IPS DF 4.7 (cell line): Measurements from ENCODE around the gene FAM200B.
"Not testable (repeated sequence)": the region's sequence is repeated elsewhere in the genome, so short reads cannot be mapped to it uniquely, and the experiment has no call there.

ENCODE experiments used
- DNase-seq: peaks from one replicate; pipeline ENCODE4 v3.0.0-alpha.2; 2013; ENCODE audit warnings: low spot score; ENCODE audit errors: extremely low read depth

FAM200B gene

DNA sequence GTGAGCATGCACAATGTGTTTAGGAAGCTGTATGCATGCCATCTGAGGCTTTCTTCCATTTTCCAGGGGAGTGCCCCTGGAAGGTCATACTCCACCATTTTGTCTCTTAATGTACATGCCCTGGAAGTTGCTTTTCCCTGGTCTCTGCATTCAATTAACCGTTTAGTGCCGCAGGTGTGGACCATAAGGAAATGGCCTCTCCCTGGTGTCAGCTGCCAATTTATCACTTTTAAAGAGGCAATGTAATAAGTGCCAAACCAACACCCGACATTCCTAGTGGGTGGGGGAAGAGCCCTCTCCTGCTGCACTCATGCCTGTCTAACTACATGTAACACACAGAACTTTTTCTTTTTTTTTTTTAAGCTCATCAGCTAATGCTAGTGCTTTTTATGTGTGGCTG lies 14.1 kb downstream of the FAM200B start:
- no peak for DNase-seq

DNA sequence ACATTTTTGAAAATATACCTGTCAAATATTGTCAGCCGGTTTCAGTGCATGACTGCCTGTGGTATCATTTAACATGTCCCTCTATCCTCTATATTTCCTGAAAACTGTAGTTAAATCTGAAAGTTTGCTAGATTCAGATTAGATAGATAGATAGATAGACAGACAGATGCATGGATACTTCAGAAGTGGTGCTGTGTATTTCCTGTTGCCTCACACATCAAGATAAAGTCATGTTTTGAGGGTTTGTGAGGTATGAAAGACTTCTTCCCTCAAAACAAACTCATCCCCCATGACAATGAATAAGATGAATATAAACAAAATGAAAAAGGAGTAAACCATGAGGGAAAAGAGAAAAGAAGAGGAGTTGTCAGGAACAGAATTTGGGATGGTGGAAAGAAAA lies 15.2 kb downstream of the FAM200B start:
- no peak for DNase-seq

DNA sequence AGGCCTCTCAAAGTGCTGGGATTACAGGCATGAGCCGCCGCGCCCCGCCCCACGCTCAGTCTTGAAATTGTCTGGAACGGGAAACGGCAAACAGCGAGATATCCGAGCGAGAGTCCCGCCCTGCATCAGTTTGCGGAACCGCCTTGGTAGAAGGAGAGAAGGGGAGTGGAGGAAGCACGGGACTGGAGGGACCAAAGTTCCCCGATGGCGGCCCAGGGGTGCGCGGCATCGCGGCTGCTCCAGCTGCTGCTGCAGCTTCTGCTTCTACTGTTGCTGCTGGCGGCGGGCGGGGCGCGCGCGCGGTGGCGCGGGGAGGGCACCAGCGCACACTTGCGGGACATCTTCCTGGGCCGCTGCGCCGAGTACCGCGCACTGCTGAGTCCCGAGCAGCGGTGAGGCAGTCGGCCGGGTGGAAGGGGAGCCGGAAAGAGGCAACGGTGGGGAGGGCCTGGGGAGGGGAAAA lies 21.3 kb downstream of the FAM200B start, which contains the start of gene BST1:
Gene BST1 (plus strand): TSS at position 125 of the 463 bp plus-strand sequence. CDS start 80 bp downstream, at position 205.
- DNase-seq = no peak

DNA sequence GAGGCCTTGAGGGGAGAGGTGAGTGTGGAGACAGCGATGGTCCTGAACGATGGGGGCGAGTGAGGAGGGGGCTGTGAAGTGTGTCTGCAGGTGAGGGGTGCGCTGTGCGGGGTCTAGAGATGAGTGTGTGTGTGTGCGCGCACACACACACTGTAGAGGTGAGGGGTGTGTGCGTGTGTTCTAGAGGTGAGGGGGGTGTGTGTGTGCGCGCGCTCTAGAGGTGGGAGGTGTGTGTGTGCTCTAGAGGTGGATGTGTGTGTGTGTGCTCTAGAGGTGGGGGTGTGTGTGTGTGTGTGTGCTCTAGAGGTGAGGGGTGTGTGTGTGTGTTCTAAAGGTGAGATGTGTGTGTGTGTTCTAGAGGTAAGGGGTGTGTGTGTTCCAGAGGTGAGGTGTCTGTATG lies 21.8 kb downstream of the FAM200B start:
- DNase-seq = no peak

DNA sequence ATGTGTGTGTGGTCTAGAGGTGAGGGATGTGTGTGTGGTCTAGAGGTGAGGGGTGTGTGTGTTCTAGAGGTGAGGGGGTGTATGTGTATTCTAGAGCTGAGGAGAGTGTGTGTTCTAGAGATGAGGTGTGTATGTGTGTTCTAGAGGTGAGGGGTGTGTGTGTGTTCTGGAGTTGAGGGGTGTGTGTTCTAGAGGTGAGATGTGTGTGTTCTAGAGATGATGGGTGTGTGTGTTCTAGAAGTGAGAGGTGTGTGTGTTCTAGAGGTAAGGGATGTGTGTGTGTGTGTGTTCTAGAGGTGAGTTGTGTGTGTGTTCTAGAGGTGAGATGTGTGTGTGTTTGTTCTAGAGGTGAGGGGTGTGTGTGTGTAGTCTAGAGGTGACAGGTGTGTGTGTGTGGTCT lies 22.5 kb downstream of the FAM200B start:
- no peak for DNase-seq

DNA sequence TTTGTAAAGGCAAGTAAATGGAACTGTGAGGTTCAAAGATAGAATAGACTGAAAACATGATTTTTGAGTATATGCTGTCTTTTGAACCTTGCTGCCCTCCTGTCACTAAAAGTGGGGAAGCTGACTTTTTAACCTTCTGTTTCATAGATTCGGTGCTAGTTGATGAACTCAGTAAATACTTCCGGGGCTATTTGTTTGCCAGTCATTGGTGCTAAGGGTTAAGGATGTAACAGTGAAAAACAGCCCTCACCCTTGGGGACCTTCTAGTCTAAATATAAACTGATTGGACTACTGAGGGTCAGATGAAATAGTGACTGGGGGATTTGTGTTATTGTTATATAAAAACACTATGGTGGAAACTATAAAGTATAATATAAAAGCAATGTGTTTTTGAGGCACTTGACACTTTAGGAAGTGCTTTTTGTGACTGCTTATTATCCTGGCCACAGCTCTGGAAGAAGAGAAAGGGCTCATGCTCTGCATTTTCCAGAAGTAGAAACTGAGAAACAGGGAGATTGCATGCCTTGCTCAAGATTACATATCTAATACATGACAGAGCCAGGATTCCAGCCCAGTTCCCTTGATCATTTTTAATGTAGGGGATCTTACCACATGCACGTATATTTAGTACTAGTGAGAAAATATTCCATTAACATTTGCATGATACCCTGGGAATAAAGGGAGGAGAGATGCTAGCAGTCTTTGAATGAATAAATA lies 25.2 kb downstream of the FAM200B start:
- no peak for DNase-seq

DNA sequence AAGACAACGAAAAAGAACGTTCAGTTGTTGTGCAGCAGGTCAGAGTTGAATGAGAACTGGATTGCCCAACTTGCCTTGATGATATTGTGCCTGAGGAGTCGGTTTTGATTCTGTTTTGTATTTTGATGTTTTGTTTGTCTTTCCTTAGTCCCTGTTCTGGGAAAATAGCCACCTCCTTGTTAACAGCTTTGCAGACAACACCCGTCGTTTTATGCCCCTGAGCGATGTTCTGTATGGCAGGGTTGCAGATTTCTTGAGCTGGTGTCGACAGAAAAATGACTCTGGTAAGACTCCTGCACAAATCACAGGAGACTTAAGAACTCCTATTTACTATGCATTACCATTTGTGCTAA lies 25.7 kb downstream of the FAM200B start:
- DNase-seq = no peak

DNA sequence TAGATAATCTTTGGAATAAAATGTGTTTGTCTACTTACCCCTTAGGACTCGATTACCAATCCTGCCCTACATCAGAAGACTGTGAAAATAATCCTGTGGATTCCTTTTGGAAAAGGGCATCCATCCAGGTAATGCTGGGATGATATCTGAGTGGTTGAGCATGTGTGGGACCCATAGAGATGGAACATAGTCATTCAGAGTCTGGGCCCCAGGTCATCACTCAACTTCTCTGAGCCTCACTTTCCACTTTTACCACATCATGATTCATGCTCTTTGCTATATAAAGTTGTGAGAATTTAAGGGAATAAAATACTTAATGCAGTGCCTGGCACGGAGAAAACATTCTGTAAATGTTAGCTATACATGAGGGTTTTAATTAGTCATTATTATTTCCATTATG lies 30.1 kb downstream of the FAM200B start:
- DNase-seq = no peak

DNA sequence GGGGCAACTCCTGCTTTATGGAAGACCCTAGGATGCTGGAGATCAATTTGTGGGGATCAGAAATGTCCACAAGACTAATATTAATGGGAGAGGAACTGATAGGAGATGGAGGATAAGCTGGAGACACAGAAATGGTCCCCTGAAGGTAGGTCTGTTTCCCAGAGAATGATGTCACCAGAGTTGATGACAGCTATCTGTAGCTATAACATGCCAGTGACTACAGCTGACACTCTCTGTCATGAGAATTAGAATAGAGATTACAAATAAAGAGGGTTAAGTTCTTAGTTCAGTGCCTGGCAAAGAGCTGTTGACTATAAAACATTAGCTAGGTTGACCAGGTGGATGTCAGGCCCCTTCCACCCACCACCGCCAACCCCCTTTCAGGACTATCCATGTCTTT lies 30.6 kb downstream of the FAM200B start:
- no peak for DNase-seq

DNA sequence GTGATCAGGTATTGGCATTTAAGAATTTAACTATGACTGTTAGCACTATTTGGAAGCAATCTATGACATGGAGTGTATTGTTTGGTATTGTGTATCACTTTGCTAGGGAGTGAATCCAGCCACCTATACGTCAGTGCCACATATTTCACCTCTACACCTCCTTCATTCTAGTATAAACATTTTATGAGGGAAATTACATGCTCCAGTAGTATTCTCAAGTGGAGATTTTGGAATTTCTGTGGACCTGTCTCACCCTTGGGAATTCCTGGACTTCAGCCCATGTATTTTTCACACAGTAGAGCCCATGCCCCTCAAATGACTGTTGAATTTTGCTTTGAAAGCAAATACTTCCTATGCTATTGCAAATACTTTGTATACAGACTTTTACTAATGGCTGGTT lies 32.5 kb downstream of the FAM200B start:
- DNase-seq = no peak

DNA sequence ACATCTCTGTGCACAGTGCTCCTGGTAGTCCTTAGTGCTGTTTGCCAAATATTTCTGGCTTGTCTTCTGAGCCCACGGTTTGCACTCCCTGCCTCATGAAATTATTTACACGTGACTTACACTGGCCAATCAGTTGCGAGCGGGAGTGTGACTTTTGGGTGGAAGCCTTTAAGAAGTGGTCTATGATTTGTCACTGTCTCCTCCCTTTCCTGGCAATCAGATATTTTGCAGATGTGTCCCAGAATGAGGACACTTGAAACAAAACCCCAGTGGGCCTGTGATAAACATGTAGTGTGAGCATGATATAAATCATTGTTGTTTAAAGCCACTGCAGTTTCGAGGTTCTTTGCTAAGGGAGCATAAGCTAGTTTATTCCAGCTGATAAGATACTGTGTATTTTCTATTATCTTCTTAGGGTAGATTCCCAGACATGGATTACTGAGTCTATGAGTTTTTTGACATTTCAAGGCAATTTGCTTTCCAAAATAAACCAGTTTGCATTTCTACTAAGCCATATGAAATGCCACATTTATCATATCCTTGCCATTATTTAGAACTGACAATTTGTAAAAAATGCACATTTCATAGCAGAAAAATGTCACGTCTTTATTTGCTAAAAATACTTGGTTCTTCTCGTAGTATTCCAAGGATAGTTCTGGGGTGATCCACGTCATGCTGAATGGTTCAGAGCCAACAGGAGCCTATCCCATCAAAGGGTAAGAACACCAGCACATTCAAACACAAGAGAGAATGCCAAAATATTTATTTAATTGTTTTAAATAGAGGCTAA lies 33.2 kb downstream of the FAM200B start:
- DNase-seq = no peak

DNA sequence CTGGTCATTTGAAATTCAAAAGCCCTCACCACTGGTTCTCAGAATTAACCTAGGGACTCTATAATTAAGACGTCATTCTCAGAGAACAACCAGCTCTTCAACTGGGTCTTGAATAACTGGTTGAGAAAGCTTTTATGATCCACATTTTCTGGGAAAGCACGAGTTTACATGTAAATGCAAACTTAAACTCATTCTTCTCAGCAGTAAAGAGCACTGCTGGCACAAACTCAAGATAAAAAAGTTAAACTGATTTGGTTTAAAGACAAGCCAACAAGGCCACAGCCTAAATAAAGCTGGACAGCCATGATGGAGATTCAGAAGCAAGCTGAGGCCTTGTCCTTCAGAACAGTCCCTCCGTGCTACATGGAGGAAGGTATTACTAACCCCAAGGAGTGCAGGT lies 34.5 kb downstream of the FAM200B start:
- no peak for DNase-seq

DNA sequence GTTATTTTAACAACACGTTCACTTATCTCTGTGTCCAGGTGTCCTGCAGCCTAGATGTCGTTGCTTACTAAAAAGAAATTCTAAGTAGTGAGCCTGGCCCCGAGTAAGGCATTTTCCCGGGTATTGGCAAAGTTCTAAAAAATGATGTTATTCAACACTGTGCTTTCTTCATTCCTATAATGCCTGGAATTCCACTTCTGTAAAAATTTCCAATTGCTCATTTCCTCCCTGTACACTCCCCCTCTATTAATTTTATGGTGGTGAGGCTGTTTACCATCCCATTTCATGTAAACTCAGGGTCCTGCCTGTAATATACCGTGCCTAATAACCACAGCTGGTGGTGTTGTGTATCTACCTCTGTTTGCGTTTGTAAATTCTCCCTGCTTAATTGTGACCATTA lies 35.5 kb downstream of the FAM200B start:
- DNase-seq = no peak

DNA sequence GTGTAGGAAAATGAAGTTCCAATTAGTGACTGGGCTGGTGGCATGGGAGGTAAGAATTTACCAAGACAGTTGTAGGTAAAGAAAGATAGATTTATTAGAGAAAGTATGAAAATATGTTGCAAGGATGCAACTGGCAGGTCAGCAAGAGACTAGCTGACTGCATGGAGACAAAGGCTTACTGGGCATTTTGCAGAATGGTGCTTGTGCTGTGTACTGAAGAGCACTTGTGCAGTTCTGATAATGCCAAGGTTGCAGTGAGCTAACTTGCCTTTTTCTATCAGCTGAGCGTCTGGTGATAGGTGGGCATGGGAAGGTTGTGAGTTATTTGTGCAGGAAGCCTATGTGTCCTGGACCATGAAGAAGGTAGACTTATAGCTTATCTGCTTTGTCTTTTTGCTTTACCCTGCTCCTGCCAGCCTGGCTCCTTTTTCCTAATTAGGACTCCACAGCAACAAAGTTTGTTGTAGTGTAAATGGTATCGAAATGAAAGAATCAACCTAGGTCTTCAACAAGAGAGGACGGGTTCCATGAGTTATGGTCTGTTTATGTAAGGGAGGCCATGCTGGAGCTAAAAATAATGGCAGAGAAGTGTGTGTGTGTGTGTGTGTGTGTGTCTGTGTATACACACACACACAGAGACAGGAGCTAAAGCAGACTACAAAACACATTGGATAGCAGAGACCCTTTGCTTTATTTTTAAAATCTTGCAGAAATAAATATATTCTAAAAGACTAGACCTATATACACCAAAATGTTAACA lies 36.2 kb downstream of the FAM200B start:
- no peak for DNase-seq

DNA sequence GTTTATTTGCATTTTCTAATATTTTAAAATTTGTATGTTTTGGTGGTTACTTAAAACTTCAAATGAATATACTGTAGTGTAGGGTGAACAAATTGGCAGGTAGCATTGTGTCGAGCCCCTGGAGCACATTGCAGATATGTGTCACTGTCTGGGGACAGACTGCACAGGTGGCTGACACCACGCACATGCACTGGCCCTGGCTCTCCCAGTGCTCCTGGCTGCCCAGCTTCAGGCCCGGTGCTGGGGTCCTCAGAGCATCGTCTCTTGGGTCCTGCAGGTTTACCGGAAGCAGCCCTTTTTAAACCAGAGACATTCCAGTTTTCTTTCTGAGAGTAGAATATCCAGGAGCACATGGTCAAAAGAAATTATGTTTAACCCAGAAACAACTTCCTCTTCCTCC lies 36.8 kb downstream of the FAM200B start:
- DNase-seq = no peak

DNA sequence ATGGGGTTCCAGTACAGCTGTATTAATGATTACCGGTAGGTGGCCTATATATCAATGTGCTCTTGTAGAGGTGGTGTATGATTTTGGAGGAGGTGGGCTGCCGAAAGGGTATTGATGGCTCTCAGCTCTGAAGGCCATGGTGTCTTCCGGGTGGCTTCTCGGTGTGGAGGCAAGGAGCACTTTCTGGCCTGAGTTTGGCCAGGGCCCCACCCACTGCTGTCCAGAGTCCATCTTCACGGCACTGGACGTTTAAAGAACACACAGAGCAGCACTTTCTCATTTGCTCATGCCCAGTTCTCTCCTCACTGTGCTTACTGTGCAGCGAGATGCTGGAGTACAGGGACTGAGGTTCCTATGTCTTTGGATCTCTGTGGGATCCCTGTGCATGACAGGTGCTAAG lies 37.3 kb downstream of the FAM200B start:
- no peak for DNase-seq

DNA sequence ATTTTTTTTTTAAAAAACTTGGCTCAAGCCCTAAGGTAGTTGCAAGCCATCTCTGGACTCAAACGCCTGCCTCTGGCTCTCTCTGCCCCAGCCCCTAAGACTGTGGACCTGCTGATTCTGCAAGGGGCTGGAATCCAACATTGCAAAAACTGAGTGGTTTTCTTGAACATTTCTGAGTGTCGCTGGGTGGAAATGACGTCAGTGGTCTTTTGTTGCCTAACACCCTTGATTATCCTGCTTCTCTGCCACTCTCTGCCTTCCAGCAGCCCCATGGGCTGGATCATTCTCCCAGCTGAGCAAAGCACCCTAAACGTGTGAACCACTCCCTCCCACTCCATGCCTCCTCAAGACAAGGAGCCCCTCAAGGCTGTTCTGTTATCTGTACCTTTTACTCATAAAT lies 37.9 kb downstream of the FAM200B start:
- DNase-seq = no peak

DNA sequence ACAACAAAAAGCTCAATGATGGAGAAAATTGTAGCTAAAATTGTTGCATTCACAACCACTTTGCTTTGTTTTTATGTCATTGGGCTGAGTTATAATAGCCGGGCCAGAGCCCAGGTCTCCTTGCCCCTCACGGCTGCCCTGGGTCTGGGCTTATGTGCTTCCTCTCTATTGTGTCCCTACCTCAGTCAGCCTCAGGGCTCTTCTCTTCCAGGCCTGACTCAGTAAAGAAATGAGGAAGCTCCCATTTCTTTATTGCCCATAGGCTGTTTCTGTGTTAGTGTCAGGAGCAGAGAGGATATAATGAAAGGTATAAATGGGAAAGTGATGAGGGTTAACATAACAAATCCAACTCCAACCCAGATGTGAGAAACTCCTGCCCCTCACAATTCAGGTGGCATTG lies 39.2 kb downstream of the FAM200B start:
- no peak for DNase-seq

DNA sequence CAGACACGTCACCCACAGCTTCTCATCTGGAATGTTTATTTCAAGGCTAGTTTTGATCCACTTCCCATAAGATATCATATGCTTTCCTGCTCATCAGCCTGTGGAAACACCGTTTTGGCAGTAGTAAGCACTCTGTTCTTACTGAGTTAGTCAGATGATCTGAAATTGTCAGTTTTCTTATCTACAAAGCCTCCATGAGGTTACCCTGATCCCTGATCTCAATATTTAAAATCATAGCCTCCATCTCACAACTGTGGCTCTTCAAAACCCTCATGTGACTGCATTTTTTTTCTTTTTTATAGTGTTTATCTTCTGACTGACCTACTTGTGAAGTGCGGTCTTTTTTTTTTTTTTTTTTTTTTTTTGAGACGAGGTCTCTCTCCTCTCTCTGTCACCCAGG lies 44.0 kb downstream of the FAM200B start:
- DNase-seq = no peak

DNA sequence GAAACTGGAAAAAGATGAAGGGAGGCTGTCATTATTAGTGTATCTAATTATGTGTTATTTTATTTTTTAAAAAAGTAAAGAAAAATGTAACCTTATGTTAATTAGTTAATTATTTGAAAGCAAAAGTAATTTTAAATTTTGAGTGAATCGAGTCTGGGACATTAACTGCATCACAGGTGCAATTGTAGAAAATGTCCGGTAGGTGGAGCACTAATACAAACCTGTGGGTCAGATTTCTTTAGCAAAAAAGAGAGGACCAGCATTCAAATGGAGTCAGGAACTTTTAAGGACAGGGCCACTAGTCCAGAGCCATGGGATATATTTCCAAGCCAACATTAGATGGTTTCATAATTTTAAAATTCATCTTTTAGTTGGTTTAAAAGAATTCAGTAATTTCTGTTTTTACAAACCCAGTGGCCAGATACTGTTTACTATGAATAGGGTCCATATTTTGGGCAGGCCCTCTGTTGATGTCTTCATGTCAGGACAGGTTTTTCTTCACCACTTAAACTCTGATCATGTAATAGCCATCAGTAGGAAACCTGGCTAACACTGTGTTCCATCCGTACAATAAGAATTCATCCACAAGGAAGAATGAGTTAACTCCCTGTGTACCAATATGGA lies 48.4 kb downstream of the FAM200B start:
- peak; percentile 9 for DNase-seq

DNA sequence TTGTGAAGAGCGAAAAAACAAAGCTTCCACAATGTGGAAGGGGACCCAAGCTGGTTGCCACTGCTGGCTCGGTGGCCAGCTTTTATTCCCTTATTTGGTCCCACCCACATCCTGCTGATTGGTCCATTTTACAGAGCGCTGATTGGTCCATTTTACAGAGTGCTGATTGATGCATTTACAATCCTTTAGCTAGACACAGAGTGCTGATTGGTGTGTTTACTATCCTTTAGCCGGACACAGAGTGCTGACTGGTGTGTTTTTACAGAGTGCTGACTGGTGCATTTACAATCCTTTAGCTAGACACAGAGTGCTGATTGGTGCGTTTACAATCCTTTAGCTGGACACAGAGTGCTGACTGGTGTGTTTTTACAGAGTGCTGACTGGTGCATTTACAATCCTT lies 51.4 kb downstream of the FAM200B start:
- DNase-seq = not testable (repeated sequence)

DNA sequence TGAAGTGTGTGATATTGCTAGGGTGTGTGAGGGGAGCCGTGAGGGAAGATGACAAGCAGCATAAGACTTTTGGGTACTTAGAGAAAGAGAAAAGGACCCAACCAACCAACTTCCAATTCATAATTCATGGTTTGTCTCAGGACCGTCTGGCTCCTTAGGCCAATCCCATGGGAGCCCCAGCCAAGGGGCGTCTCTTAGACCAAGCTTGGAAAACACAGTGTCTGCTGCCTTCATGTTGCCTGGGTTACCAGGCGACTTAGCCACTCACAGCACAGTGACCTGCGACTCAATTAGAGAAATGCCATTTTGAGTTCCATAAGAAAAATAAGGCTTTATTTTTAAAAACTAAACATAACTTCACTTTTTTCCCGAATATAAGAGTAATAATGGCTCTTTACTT lies 53.9 kb downstream of the FAM200B start:
- DNase-seq = no peak
